Midbrain (tissue), 1 donor: ENCODE results near the gene IQGAP1.
A peak's percentile ranks its signal among the peaks of the same experiment; 100 is the strongest.
"Not testable (repeated sequence)": the region's sequence is repeated elsewhere in the genome, so short reads cannot be mapped to it uniquely, and the experiment has no call there.

Experiments
- DNase-seq: peaks from one replicate; lab custom pipeline; 2025; lab: John Stamatoyannopoulos, UW

The IQGAP1 gene

DNA sequence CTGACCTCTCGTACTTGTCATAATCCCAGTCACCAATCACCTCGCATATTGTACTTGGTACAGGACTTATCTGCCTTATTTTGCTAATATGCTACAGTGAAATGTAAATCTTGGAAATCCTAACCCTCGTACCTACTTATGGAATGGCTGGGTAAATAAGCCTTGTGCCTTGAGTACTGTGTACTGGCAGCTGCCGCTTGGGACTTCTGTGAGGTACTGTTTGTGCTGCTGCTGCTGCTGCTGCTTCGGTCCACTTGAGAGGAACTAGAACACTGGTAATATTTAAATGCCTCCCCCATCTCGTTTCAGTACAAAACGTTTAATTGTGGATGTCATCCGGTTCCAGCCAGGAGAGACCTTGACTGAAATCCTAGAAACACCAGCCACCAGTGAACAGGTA is 99.1 kb downstream of the IQGAP1 start:
- DNase-seq: no peak

DNA sequence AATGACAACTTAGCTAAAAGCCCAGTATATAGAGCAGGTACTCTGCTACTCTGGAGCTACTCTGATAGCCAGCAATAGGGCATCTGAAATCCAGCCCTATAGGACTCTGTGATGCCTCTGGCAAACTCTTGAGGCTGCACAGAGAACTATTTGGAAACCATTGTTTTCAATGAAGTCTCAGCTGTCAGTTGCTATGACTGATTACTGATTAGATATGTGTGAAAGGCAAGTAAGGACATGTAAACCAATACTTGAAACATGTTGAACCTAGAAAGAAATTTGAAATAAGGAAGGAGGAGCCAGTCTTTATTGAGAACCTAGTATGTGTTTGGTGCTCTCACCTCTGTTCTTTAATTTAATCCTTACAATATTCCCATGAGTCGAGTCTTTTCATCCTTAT is 101.5 kb downstream of the IQGAP1 start:
- no peak for DNase-seq

DNA sequence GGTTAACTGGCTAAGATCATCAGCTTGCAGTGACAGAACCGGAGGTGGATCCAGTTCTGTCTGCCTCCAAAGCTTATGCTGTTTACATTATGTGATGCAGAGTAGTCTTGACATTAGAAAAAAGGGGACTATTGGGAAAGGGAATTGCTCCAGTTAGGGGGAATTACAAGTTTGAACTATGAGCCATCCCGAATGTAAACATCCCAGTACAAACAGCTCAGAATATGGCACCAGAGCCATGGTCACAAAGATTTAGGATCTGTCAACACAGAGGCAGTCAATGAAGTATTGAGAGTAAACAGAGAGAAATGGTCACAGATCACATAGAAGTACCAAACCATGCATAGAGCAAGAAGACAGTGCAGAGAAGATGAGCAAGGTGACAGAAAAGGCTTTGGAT is 101.9 kb downstream of the IQGAP1 start:
- DNase-seq: no peak

DNA sequence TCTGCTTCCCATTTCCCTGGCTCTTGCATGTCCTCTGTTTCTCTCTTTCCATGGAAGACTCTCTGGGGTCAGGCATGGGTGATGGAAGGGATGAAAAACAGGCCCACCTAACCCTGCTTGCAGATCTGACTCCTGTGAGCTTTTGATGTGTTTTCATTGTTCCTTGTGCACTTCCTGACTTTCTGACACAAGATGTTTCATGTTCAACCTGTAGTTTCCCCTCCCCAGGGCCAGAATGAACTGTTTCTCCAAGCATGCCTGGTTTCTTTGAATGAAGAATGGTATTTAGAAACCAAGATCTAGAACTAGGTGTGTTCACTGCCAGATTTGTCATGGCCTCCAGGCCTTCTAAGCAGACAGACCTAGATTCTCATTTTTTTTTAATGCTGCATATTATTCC is 105.6 kb downstream of the IQGAP1 start:
- no peak for DNase-seq

DNA sequence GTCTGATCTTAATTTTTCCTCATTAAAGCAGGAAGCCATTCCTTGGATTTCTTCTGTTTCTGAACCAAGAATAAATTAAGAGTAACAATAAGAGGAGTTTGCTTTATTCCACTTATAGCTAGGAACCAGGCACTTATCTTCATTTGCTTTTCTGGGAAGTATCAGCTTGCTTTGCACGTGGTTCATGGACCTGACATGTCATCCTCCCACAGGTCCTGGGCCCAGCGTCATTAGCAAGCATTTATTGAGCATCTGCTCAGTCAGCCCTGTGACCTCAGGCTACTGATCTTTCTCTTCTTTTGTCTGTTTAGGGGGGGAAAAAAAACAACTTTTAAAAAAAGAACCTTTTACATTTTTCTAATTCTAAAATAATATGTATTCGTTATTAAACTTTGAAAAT is 107.0 kb downstream of the IQGAP1 start:
- no peak for DNase-seq

DNA sequence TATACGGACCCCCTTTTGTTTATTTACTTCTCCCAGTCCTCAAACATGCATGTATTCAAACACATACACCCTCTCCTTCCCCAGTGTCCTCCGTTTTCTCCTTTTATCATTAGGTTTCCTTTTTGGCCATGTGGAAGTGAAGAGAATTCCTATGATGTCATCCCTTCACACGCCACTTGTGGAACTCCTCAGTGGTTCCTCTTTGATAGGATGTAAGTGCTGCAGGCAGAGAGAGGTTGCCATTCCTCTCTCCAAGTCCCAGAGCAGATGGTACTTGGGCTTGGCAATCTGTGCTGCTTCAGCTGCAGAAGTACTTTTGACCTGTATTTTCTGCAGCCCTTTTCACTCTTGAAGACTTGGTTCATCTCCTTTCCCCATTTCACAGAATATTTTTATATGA is 108.7 kb downstream of the IQGAP1 start:
- no peak for DNase-seq

DNA sequence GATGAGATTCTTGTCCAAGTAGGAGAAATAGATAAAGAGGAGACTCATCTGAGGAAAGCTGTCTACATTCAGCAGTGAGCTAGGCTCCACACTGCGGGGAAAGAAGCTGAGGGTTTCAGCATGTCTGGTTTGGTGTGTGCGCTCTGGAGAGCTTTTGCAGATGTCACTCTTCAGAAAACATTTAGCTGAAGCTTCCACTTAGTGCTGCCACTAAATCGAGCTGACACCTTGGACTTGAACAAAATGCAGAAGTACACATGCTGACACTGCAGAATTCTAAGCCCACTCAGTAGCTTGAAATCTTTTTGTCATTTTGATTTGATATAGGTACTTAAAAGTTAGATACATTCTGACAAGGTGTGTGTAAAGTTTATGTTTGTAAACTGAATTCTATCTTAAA is 109.3 kb downstream of the IQGAP1 start:
- no peak for DNase-seq

DNA sequence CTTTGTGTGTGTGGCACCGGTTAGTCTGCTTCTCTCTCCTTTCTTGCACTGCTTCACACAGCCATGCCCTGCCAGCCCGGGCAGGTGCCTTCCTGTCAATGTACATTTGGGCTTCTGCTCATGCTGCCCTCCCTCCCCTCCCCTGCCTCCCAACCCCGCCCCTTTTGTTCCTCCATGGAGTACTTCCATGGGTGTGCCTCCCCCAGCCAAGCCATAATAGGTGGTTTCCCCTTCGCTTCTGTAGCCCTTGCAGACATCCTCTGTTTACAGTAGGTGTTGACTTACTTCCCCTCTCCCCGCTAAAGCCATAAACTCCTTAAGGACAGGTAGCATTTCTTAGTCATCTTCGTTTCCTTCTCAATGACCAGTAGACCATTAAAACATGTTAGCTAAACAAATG is 109.9 kb downstream of the IQGAP1 start:
- DNase-seq: no peak

DNA sequence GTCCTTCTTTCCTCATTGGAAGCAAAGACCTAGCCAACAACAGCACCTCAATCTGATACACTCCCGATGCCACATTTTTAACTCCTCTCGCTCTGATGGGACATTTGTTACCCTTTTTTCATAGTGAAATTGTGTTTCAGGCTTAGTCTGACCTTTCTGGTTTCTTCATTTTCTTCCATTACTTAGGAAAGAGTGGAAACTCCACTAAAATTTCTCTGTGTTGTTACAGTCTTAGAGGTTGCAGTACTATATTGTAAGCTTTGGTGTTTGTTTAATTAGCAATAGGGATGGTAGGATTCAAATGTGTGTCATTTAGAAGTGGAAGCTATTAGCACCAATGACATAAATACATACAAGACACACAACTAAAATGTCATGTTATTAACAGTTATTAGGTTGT is 112.1 kb downstream of the IQGAP1 start:
- no peak for DNase-seq

DNA sequence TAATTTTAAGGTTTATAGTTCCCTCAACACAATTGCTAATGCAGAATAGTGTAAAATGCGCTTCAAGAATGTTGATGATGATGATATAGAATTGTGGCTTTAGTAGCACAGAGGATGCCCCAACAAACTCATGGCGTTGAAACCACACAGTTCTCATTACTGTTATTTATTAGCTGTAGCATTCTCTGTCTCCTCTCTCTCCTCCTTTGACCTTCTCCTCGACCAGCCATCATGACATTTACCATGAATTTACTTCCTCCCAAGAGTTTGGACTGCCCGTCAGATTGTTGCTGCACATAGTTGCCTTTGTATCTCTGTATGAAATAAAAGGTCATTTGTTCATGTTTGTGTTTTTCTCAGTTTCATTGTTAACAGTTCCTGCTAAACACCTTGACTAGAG is 113.9 kb downstream of the IQGAP1 start:
- DNase-seq: no peak

DNA sequence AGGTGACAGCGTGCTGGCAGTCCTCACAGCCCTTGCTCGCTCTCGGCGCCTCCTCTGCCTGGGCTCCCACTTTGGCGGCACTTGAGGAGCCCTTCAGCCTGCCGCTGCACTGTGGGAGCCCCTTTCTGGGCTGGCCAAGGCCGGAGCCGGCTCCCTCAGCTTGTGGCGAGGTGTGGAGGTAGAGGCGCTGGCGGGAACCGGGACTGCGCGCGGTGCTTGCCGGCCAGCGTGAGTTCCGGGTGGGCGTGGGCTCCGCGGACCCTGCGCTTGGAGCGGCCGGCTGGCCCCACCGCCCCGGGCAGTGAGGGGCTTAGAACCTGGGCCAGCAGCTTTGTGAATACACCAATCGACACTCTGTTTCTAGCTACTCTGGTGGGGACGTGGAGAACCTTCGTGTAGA is 122.7 kb downstream of the IQGAP1 start:
- DNase-seq: not testable (repeated sequence)

DNA sequence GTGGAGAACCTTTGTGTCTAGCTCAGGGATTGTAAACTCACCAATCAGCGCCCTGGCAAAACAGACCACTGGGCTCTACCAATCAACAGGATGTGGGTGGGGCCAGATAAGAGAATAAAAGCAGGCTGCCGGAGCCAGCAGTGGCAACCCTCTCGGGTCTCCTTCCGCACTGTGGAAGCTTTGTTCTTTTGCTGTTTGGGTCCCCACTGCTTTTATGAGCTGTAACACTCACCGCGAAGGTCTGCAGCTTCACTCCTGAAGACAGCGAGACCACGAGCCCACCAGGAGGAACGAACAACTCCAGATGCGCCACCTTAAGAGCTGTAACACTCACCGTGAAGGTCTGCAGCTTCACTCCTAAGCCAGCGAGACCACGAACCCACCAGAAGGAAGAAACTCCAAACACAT is 123.2 kb downstream of the IQGAP1 start:
- not testable (repeated sequence) for DNase-seq

DNA sequence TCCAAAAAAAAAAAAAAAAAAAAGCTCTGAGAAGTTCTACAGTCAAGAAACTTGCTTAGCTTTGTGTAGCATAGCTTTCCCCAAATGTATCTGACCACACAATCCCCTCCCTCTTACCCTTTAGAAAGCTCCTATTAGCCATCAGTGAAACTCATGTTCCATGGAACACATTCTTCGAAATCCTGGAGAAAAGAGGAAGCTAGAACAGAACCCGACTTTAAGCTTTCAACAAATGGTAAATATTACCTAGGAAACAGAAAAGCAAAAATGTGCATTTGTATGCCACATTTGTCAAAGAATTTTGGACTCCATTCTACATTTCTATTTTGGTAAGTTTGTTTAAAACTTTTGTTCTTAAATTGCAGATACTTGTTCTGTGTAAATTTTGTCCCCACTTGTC is 124.2 kb downstream of the IQGAP1 start:
- DNase-seq: no peak

DNA sequence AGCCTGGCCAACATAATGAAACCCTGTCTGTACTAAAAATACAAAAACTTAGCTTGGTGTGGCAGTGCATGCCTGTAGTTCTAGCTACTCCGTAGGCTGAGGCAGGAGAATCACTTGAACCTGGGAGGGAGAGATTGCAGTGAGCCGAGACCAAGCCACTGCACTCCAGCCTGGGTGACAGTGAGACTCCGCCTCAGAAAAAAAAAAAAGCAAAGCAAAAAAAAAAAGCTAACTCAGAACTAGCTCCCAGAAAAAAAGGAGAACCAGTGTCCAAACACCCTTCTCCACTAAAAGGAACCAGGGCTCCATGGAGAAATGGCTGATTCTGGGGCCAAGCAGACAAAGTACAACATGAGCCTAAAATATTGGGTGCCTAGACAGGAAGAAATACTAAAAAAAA is 124.9 kb downstream of the IQGAP1 start:
- DNase-seq: no peak

DNA sequence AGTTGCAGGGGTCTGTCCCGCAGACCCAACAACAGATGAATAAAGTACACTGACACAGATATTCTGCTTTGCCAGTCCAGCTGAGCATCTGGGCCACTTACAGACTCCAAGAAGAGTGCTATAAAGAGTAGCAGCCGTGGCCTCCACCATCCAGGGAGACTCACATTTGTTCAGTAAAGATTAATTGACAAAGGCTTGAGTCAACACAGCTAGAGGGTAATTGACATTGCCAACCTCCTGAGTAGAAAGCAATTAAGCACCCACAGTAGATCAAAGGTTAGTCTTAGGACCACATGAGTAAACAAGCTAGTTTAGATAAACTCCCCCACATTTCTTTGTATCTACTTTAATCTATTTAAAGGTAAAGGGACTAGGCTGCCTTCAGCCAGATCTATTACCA is 125.4 kb downstream of the IQGAP1 start:
- DNase-seq: no peak

DNA sequence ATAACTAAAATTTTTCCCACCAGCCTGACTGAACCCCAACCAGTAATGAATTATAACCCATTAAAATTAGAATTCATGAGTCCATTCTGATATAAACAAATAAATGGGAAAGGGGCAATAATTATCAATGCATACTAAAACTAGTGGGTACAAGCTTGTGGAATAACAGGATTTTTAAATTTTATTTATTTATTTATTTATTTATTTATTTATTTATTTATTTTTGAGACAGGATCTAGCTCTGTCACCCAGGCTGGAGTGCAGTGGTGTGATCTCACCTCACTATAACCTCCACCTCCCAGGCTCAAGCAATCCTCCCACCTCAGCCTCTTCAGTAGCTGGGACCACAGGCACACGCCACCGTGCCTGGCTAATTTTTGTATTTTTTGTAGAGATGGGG is 125.9 kb downstream of the IQGAP1 start:
- not testable (repeated sequence) for DNase-seq

DNA sequence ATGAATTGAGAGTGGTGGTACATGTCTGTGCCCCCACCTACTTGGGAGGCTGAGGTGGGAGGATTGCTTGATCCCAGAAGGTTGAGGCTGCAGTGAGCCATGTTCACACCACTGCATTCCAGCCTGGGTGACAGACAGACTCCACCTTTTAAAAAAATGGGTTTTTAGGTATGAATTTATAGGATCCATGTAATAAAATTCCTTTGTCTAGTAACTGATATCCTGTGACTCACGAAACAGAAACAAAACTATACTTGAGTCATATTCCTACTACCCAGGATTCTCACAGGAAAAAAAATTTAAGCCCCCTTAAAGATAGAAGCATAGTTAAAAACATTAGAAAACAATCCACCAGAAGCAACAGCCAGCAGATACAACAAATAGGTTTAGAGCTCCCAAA is 131.6 kb downstream of the IQGAP1 start:
- no peak for DNase-seq

DNA sequence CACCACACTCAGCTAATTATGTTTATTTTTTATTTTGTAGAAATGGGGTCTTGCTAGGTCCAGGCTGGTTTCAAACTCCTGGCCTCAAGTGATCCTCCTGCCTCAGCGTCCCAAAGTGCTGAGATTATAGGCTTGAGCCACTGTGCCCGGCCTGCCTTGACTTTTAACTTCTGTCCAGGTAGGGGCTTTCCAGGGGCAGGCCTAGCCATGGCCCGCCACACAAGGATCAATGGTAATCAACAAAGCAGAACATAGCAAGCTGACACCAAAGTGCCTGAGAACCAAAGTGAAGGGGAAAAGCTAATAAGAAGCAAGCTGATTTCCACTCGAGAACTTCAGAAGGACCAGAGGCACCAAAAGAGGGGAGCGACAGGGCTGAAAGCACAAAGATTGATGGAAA is 132.3 kb downstream of the IQGAP1 start:
- DNase-seq: no peak

DNA sequence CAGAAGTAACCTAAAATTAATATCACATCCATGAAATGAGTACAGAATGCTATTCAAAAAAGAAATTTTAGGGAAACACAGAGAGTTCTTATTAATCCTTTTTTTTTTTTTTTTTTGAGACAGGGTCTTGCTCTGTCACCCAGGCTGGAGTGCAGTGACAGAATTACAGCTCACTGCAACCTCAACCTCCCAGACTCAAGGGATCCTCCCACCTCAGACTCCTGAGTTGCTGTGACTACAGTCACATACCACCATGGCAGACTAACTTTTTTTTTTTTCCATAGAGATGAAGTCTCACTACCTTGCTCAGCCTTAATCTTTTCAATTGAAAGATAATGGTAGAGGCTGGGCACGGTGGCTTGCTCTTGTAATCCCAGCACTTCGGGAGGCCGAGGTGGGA is 135.3 kb downstream of the IQGAP1 start:
- no peak for DNase-seq

DNA sequence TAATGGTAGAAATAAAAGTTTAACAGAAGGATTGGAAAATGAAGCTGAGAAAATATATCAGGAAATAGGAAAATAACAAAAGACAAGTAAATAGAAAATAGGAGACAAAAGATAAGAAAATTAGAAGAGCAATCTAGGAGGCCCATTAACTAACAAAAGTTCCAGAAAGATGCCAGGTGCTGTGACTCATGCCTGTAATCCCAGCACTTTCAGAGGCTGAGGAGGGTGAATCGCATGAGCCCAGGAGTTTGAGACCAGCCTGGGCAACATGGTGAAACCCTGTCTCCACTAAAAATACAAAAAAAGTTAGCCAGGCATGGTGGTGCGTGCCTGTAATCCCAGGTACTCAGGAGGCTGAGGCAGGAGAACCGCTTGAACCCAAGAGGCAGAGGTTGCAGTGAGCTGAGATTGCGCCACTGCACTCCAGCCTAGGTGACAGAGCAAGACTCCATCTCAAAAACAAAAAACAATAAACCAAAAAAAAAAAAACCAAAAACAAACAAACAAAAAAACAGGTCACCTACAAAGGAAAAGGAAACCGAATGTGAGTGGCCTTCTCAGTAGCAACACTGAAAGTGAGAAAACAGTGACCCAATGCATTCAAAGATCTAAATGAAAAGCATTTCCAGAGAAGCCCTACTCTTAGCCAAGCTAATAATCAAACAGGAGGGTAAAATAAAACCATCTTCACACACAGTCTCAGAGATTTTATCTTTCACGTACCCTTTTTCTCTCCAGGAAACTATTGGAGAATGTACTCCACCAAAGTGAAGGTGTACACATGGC is 136.2 kb downstream of the IQGAP1 start:
- not testable (repeated sequence) for DNase-seq

DNA sequence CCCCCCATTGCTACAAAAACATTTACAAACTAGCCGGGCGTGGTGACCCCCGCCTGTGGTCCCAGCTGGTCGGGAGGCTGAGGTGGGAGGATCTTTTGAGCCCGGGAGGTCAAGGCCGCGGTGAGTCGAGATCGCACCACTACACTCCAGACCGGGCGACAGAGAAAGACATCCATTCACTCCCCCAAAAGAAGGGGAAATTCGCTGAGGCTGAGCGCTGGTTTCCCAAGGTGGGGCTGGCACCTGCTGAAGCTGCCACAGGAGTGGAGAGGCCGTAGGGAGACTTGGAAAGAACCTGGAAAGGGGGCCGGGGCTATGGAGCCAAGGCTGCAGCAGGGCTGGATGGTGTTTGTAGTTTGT is 140.9 kb downstream of the IQGAP1 start:
- DNase-seq: no peak

DNA sequence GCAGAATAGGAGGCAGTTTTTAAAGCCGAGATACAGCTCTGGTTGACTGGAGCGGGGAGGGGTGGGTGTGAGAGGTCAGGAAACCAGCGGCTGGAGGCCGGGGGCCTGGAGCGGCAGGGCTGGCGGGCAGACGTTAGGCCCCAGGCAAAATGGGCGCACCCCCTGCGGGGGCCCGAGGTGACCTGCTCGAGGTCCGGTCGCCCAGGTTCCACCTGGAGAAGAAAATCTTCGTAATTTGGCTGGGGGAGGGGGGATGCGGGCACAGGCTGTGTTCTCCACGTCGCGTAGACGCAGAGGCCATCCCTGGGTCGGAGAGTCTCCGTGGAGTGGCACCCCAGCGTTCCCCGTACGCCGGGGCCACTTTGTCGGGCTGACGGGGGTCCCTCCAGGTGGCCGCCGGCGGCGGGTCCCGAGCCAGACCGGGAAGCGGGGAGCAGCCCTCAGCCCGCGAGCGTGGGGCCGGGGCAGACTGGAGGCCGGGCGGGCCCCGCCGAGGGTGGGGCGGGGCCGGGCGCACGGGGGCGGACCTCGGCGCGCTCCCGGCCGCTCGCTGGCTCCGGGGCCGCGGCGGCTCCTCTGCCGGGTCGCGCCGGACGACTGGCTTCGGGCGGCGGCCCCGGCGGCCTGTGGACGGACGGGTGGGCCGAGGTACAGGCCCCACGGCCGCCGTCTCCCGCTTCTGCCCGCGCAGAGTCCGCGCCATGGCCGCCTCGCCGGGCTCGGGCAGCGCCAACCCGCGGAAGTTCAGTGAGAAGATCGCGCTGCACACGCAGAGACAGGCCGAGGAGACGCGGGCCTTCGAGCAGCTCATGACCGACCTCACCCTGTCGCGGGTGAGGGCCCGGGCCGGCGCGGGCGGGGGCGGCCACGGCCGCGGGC is 141.6 kb downstream of the IQGAP1 start, which contains the start of gene CRTC3:
Gene CRTC3, plus strand, starts transcription at position 553 of the 879 bp plus-strand sequence. Its CDS starts 149 bp downstream, at position 702.
- DNase-seq: peak; percentile 56
